Panc1 (cell line): ENCODE results near the gene FARSA.

Experiments
- CTCF ChIP-seq: fragments of 450-650 bp; IDR thresholded peaks from 2 replicates; pipeline ENCODE4 v1.5.1; 2017; ENCODE audit warnings: mild to moderate bottlenecking
- REST ChIP-seq, 2 experiments: IDR thresholded peaks; 2 replicates each; pipeline ENCODE4 v1.6.1; 2011 to 2012; ENCODE audit warnings: low read depth in 2 of 2, control low read depth in 1 of 2, low read length in 1 of 2, mild to moderate bottlenecking in 1 of 2, moderate library complexity in 1 of 2; ENCODE audit not compliant: insufficient read depth in 1 of 2
- SIN3A ChIP-seq: IDR thresholded peaks from 2 replicates; pipeline ENCODE4 v1.6.1; 2012; ENCODE audit warnings: low read depth, mild to moderate bottlenecking, low read length, moderate library complexity, borderline replicate concordance; ENCODE audit not compliant: insufficient read depth

GRCh38 chr19:12945479-12946091, 12.1 kb upstream of the FARSA start, which contains the start of gene RAD23A:
- TF ChIP-seq CTCF (no peak), REST (IDR thresholded peaks at IDR 0.05; ENCODE audit: insufficient read depth in 1 of 2, low read depth in 2 of 2, low read length in 1 of 2) (peak in 1 of 2 experiments; percentile 52; a peak in 1 of 4 replicates), SIN3A (peak; percentile 89; the same call in 1 of the 2 replicates)
